ENCODE measurements around the gene IL4R. TPM values are rescaled to one million over a fixed set of nuclear protein-coding genes. Genes with fewer than 3 reads are reported as not detected.

Gene IL4R
- total and polyA plus RNA-seq, 2 of the 13 experiments (the other 11 are each of a cell fraction or from before 2014, with no cell fraction given), result 15.9 to 49.6 TPM

GRCh38 chr16:27400751-27401620 lies 87.2 kb downstream of the IL4R start:
- ChIA-PET CTCF (ENCODE audit: low intra/inter-chr PET ratio, low total read pairs) (no interaction called here), POLR2A (no interaction called here)
- H3K4me1 ChIP-seq (ENCODE audit: insufficient read depth, low read length), result peaks cover 5% of the 10 kb centered on the region; the same call in 1 of the 2 replicates
- ATAC-seq (no peak), DNase-seq (ENCODE audit: low spot score) (no peak), FAIRE-seq (no peak)
- no peak for TF ChIP-seq PHF20 (CRISPR knock-in tag; IDR thresholded peaks at IDR 0.05)
- TF ChIP-seq CHD4 (IDR thresholded peaks at IDR 0.05; ENCODE audit: borderline replicate concordance, low read length), result peak; percentile 64; the same call in 1 of the 2 replicates
- TF ChIP-seq ZNF629 (CRISPR knock-in tag; conservative IDR thresholded peaks at IDR 0.05), result peak; percentile 58
- no peak for TF ChIP-seq SOX13 (IDR thresholded peaks at IDR 0.05)
- TF ChIP-seq SOX13 (CRISPR knock-in tag; conservative IDR thresholded peaks at IDR 0.05 in 1 of 2, IDR thresholded peaks at IDR 0.05 in 1 of 2), result no peak
- H3K27ac ChIP-seq (ENCODE audit: extremely low read length, insufficient read depth, low read length), result no peak overlapping the region
- H2AFZ ChIP-seq (ENCODE audit: low read length), result no peak overlapping the region
- no peaks in the 10 kb centered on the region for H4K20me1 ChIP-seq (ENCODE audit: insufficient read depth, low read length)
- no peak overlapping the region for H3K4me3 ChIP-seq (replicated peaks in 1 of 3; ENCODE audit: insufficient read depth in 1 of 3, low read depth in 2 of 3, low read length in 3 of 3)
- H3K9me3 ChIP-seq (ENCODE audit: low read length), result no peaks in the 10 kb centered on the region
- no TSS peak for BruUV-seq (replicated peaks)
- in situ Hi-C loops (cut with HindIII; ENCODE audit: extremely low pct_ligation_motif_present, low pct_unique_long_range_greater_than_20kb), result no loop called here
- no peak overlapping the region for H3K4me2 ChIP-seq (ENCODE audit: low read depth, low read length)
- H3K79me2 ChIP-seq (ENCODE audit: insufficient read depth, low read length), result no peaks in the 10 kb centered on the region
- H3K9ac ChIP-seq (ENCODE audit: insufficient read depth, low read depth, low read length), result no peak overlapping the region
- intact Hi-C loops (cut with micrococcal nuclease; ENCODE audit: unreplicated experiment), result no loop called here
- 11% methylated on average over 11 of the region's 11 CpGs for WGBS (ENCODE audit: low lambda C conversion rate)
- H3K27me3 ChIP-seq (ENCODE audit: control insufficient read depth in 1 of 2, insufficient read depth in 2 of 2, low read length in 2 of 2), result peaks cover 15 to 42% of the 10 kb centered on the region in 2 experiments
- H3K36me3 ChIP-seq (replicated peaks in 1 of 2; ENCODE audit: control insufficient read depth in 1 of 2, insufficient read depth in 2 of 2, low read length in 2 of 2), result no peaks in the 10 kb centered on the region

- H3K79me2 ChIP-seq (ENCODE audit: insufficient read depth, low read length), result no peaks in the 10 kb centered on the region
- 0 out of 2 replicates have a peak within 1 kb of the TSS, but pooled peaks have one; percentile 15 for H3K4me2 ChIP-seq (ENCODE audit: low read depth, low read length)
- POLR2A ChIA-PET, result no interaction called here
- no peaks in the 10 kb centered on the region for H4K20me1 ChIP-seq (ENCODE audit: insufficient read depth, low read length)
- no peaks in the 10 kb centered on the region for H3K9me3 ChIP-seq (ENCODE audit: low read length)
- intact Hi-C loops (cut with micrococcal nuclease; ENCODE audit: unreplicated experiment), result no loop called here
- H3K27me3 ChIP-seq (ENCODE audit: control insufficient read depth in 1 of 2, insufficient read depth in 2 of 2, low read length in 2 of 2), result peaks cover 15 to 52% of the 10 kb centered on the region in 2 experiments
- H3K36me3 ChIP-seq (replicated peaks in 1 of 2; ENCODE audit: control insufficient read depth in 1 of 2, insufficient read depth in 2 of 2, low read length in 2 of 2), result no peaks in the 10 kb centered on the region
- ATAC-seq, result peak; percentile 46
- H3K9ac ChIP-seq (ENCODE audit: insufficient read depth, low read depth, low read length), result no peak within 1 kb of the TSS
- CTCF ChIA-PET (ENCODE audit: low intra/inter-chr PET ratio, low total read pairs), result no interaction called here
- H3K4me3 ChIP-seq (replicated peaks in 1 of 3; ENCODE audit: insufficient read depth in 1 of 3, low read depth in 2 of 3, low read length in 3 of 3), result no peak within 1 kb of the TSS
- no peak for DNase-seq (ENCODE audit: low spot score)
- H3K27ac ChIP-seq (ENCODE audit: extremely low read length, insufficient read depth, low read length), result no peak within 1 kb of the TSS
- no peak within 1 kb of the TSS for H2AFZ ChIP-seq (ENCODE audit: low read length)
- no TSS peak for BruUV-seq (replicated peaks)
- no peak for TF ChIP-seq PHF21A (CRISPR knock-in tag; IDR thresholded peaks at IDR 0.05)
- no peak for TF ChIP-seq SRSF4 (IDR thresholded peaks at IDR 0.05; ENCODE audit: low read depth, low read length, poor library complexity, severe bottlenecking)
- no peak for TF ChIP-seq ZIK1 (CRISPR knock-in tag; IDR thresholded peaks at IDR 0.05; ENCODE audit: borderline replicate concordance, low read depth)
- TF ChIP-seq CREB1 (IDR thresholded peaks at IDR 0.05), result 0 out of 2 replicates have a peak, but pooled peaks have one; percentile 12
- no peak for TF ChIP-seq CREB1 (CRISPR knock-in tag; IDR thresholded peaks at IDR 0.05)
- no peak for TF ChIP-seq MAFG (CRISPR knock-in tag; IDR thresholded peaks at IDR 0.05)
- WGBS (ENCODE audit: low lambda C conversion rate), result 9% methylated on average over 8 of the region's 23 CpGs
- peaks cover 14% of the 10 kb centered on the region for H3K4me1 ChIP-seq (ENCODE audit: insufficient read depth, low read length)
- FAIRE-seq, result no peak
- in situ Hi-C loops (cut with HindIII; ENCODE audit: extremely low pct_ligation_motif_present, low pct_unique_long_range_greater_than_20kb), result no loop called here
These were observed 88.2 kb downstream of the IL4R start, which contains the start of gene IL21R for GRCh38 chr16:27401768-27402568. Gene IL21R, plus strand, starts transcription at chr16:27402174. Its CDS starts 27,898 bp downstream, at chr16:27430072.

Data from HepG2 (cell line).